Heart right ventricle (tissue), 16 donors: ENCODE measurements around the gene IDH1. TPM values are rescaled to one million over a fixed set of nuclear protein-coding genes. Genes with fewer than 3 reads are reported as not detected.

ENCODE experiments used
- ATAC-seq, 8 donors: fragments of 200-7000 bp; cut with Tn5 transposase; one replicate each; pipeline ENCODE4 v1.9.1; 2020; ENCODE audit warnings: mild to moderate bottlenecking in 8 of 8, moderate library complexity in 8 of 8, moderate number of reproducible peaks in 1 of 8
- DNase-seq, 2 donors: peaks; one replicate each; pipeline ENCODE4 v3.0.0-alpha.2; 2020
- H3K27ac ChIP-seq, 10 donors: fragments of 200-600 bp; sonication (generic) in 2 of 10; one replicate each; pipeline versions ENCODE4 v1.5.0 to v1.8.0; 2020 to 2022; ENCODE audit warnings: mild to moderate bottlenecking in 3 of 10
- H3K27me3 ChIP-seq, 7 donors: fragments of 200-600 bp; one replicate each; pipeline ENCODE4 v1.8.0; 2021 to 2022; ENCODE audit warnings: mild to moderate bottlenecking in 2 of 7
- H3K36me3 ChIP-seq, 9 donors: fragments of 200-600 bp; sonication (generic) in 1 of 9; one replicate each; pipeline versions ENCODE4 v1.5.0 to v1.8.0; 2020 to 2022; ENCODE audit warnings: mild to moderate bottlenecking in 2 of 9
- H3K4me1 ChIP-seq, 9 donors: fragments of 200-600 bp; sonication (generic) in 1 of 9; one replicate each; pipeline versions ENCODE4 v1.5.0 to v1.8.0; 2020 to 2022; ENCODE audit warnings: mild to moderate bottlenecking in 4 of 9
- H3K4me3 ChIP-seq, 10 donors: fragments of 200-600 bp; sonication (generic) in 2 of 10; one replicate each; pipeline versions ENCODE4 v1.5.0 to v1.8.0; 2020 to 2022; ENCODE audit warnings: mild to moderate bottlenecking in 7 of 10, moderate library complexity in 2 of 10
- H3K9me3 ChIP-seq, 11 donors: fragments of 200-600 bp in 10 of 11; sonication (generic) in 2 of 11; one replicate each; pipeline versions ENCODE4 v1.5.0 to v1.8.0; 2013 to 2022; ENCODE audit warnings: mild to moderate bottlenecking in 2 of 11, control low read depth in 1 of 11, moderate library complexity in 1 of 11
- WGBS, 2 donors: extraction: QIAGEN DNeasy Blood & Tissue Kit; methylation state at CpG; one replicate each; pipeline ENCODE4 v1.1.7; 2013; ENCODE audit warnings: inconsistent platforms in 1 of 2; 5-methylcytosine and 5-hydroxymethylcytosine counted together
- intact Hi-C, 10 donors: fragments of 100-400 bp; cut with DNase I; formaldehyde crosslinking; loops; one replicate each; pipeline versions ENCODE4 v1.11.1 to v1.14.2; 2022
- polyA plus RNA-seq, 2 donors: library from polyadenylated mRNA; stranded (reverse); fragments of 200-250 nt; gene quantifications; one replicate each; pipeline ENCODE4 v1.2.3, GENCODE V29; 2013
- total RNA-seq, 10 donors: library from RNA; stranded (reverse); fragmentation: NEBNext Ultra II Directional in 3 of 10; extraction: Animal tissue kit (Norgen Biotek cat#: 25700) in 3 of 10; gene quantifications; one replicate each; pipeline versions ENCODE4 v1.2.1 to v1.2.4, GENCODE V29; 2021 to 2023
- TF ChIP-seq, protein P1 (sequence below), 9 donors: fragments of 200-600 bp; sonication (generic) in 2 of 9; IDR thresholded peaks; one replicate each; pipeline versions ENCODE4 v1.5.0 to v1.8.0; 2021 to 2022; ENCODE audit warnings: antibody characterized with exemption in 9 of 9, mild to moderate bottlenecking in 5 of 9, moderate library complexity in 1 of 9
- donor health status: Arrhythmogenic right ventricular cardiomyopathy.
- donor health status: ischemic (EF 13 %, LVEDD 7.1; RV severe dilation, severe dysfunction).
- donor health status: healthy with polysubstance abuse.
- donor health status: DM: no; HTN: yes; CAD: no.
- donor health status: DM: no; HTN: no; CAD: no.
- donor health status: ischemic (EF 25% LVEDD 6.9; RV normal size, moderate dysfunction).
- donor health status: ischemic (EF 25% LVEDD 5.7; RV mildly dilated, moderate dysfunction).
- donor health status: healthy.
- donor health status: DM: yes; HTN: yes; CAD: no.
- donor health status: Ischemic cardiomyopathy.
- donor health status: ischemic (EF 35%, LVEDD 5.7; RV mildly dilated, moderate dysfunction).
- donor health status: nonischemic (EF 11% LVEDD 7.7; RV severe dilation, severe dysfunction).
- donor health status: DM: yes; HTN: yes; CAD: no.
- donor health status: PGD.
- donor health status: ischemic (EF 29% LVEDD 5.4; RV normal size, mild dysfunction).
- donor health status: nonischemic (EF 23%, LVEDD 6.1; RV moderate dilation, normal function).

IDH1 gene
- total and polyA plus RNA-seq, 12 donors: 15.3 to 71.3 (median 31.8) TPM

DNA sequence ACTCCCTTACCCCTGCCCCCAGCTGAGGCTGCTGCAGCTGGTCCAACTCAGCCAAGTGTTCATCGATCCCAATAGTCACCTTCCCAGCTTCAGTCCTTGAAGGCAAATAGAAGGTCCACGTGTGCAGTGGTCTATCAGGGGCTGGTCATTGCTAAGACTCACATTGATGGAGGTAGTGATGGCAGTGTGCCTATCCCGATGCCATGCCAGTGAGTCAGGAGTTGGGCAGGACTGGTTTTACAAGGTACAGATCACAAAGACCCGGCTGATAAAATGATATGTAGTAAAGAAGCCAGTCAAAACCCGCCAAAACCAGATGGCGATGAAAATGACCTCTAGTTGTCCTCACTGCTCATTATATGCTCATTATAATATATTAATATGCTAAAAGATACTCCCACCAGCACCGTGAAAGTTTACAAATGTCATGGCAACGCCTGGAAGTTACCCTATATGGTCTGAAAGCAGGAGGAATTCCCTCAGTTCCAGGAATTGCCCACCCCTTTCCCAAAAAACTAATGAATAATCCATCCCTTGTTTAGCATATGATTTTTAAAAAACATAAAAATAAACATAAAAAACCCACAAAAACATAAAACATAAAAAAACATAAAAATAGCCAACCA, 62.1 kb downstream of the IDH1 start:
- Histone ChIP-seq H3K4me3 (no peak overlapping the region), H3K27ac (no peak overlapping the region), H3K4me1 (no peaks in the 10 kb centered on the region), H3K36me3 (no peaks in the 10 kb centered on the region), H3K27me3 (peaks cover 0 to 16% (median 0%) of the 10 kb centered on the region in 7 donors), H3K9me3 (no peaks in the 10 kb centered on the region)
- ATAC-seq: no peak
- intact Hi-C loops: no loop called here
- TF ChIP-seq, protein P1, sequence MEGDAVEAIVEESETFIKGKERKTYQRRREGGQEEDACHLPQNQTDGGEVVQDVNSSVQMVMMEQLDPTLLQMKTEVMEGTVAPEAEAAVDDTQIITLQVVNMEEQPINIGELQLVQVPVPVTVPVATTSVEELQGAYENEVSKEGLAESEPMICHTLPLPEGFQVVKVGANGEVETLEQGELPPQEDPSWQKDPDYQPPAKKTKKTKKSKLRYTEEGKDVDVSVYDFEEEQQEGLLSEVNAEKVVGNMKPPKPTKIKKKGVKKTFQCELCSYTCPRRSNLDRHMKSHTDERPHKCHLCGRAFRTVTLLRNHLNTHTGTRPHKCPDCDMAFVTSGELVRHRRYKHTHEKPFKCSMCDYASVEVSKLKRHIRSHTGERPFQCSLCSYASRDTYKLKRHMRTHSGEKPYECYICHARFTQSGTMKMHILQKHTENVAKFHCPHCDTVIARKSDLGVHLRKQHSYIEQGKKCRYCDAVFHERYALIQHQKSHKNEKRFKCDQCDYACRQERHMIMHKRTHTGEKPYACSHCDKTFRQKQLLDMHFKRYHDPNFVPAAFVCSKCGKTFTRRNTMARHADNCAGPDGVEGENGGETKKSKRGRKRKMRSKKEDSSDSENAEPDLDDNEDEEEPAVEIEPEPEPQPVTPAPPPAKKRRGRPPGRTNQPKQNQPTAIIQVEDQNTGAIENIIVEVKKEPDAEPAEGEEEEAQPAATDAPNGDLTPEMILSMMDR (IDR thresholded peaks at IDR 0.05): no peak
- no peak for DNase-seq
- WGBS, 2 donors: 90 to 91% methylated on average over 8 of the region's 8 CpGs

- 78 to 79% methylated on average over 10 of the region's 10 CpGs for WGBS, 2 donors
- DNase-seq (no peak), ATAC-seq (no peak)
- TF ChIP-seq, protein P1 (IDR thresholded peaks at IDR 0.05): no peak
- Histone ChIP-seq H3K4me1 (no peaks in the 10 kb centered on the region), H3K36me3 (no peaks in the 10 kb centered on the region), H3K4me3 (no peak within 1 kb of the TSS), H3K9me3 (no peaks in the 10 kb centered on the region), H3K27ac (no peak within 1 kb of the TSS), H3K27me3 (peaks cover 0 to 32% (median 12%) of the 10 kb centered on the region in 7 donors)
- intact Hi-C loops: no loop called here
Observed at GRCh38 chr2:208189810-208190503, 64.9 kb downstream of the IDH1 start, which contains the start of gene C2orf80. Gene C2orf80 (minus strand): TSS chr2:208190030. CDS start chr2:208186986, 3,044 bp downstream.

DNA sequence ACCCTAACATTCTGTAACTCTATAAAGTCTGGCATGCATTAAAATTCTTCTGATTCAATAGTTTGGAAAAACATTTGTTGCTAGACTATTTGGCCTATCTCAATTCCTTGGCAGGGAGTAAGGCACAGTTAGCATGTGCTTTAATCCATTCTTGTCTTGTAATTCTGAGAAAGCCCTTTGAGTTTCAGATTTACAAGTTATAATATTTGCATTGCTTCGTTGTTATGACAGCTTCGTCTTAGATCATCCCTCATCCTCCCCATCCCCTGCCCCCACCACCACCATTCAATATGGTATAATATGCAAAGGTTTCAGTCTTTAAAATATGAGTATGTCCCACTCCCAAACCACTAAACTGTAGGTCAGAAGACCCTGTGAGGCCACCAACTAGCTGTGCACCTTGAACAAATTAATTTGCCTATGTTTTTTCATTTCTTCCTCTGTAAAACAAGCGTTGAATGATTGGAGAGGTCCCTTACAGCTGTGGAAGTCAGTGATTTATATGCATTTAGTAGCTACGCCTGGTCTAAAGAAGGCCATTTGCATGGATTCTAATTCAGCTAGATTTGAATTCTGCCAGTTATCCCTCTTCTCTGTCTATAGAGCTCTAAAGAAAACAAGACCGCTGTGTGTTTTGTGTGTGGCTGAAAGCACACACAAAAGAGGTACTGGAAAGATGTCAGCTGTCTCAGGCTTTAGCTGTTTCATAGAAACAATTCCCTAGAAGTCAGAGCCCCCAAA, 65.6 kb downstream of the IDH1 start:
- Histone ChIP-seq H3K4me3 (no peak overlapping the region), H3K27ac (no peak overlapping the region), H3K27me3 (peaks cover 0 to 37% (median 18%) of the 10 kb centered on the region in 7 donors), H3K36me3 (no peaks in the 10 kb centered on the region), H3K9me3 (no peaks in the 10 kb centered on the region), H3K4me1 (no peaks in the 10 kb centered on the region)
- ATAC-seq (no peak), DNase-seq (no peak)
- intact Hi-C loops: no loop called here
- 88 to 89% methylated on average over 5 of the region's 5 CpGs for WGBS, 2 donors
- TF ChIP-seq, protein P1 (IDR thresholded peaks at IDR 0.05): no peak

- peaks cover 0 to 52% (median 24%) of the 10 kb centered on the region in 7 donors for H3K27me3 ChIP-seq
- H3K4me3 ChIP-seq: no peak overlapping the region
- intact Hi-C loops: no loop called here
- no peaks in the 10 kb centered on the region for H3K9me3 ChIP-seq
- WGBS, 2 donors: 88 to 89% methylated on average over 2 of the region's 2 CpGs
- H3K36me3 ChIP-seq: no peaks in the 10 kb centered on the region
- H3K27ac ChIP-seq: no peak overlapping the region
- TF ChIP-seq, protein P1 (IDR thresholded peaks at IDR 0.05): no peak
- DNase-seq (no peak), ATAC-seq (no peak)
- no peaks in the 10 kb centered on the region for H3K4me1 ChIP-seq
Observed at GRCh38 chr2:208186893-208187292, 68.0 kb downstream of the IDH1 start.
